Stimulated activated CD8-positive, alpha-beta memory T cell treated with anti-CD3 and anti-CD28 coated beads, Interleukin-2, amount 100 ng/mL, for 1 hour (primary cell): Measurements from ENCODE around the gene PAX1.

Experiments
- DNase-seq, 2 donors: peaks; one replicate each; pipeline ENCODE4 v3.0.0-alpha.2; 2020; ENCODE audit warnings: low read depth in 2 of 2

Gene PAX1

DNA sequence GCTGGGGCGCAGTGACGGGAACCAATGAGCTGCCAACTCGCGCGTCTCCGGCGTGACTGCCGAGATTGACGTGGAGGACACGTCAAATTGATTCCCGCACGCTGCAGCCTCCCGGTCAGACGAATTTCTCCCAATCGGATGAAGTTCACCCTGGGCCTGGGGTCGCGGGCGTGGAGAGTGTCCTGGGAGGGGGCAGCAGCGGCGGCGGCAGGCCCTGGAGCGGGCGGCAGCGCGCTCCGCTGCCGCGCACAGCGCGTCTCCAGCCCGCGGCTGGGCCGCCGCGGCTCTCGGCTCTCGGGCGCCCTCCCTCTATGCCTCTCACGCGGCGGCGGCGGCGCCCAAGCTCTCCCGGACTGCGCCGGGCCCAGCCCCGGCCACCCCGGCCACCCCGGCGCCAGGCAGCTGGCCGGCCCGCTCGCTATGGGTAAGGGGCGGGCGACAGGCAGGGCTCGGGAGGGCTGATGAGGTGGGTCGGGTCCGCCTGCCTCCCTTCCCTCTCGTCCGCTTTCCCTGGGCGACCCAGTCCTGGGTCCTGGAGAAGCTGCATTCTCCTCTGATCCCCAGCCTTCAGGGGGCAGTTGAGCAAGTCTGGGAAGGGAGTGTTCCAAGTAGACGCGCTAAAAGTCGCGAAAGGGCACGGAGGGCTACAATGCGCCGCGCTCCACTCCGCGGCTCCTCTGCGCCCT is at the start of gene PAX1:
Gene PAX1 (plus strand): TSS at position 90 of the 686 bp plus-strand sequence. CDS start 49 bp downstream, at position 139.
- DNase-seq: no peak

GRCh38 chr20:21656308-21657067 is 49.0 kb upstream of the PAX1 start:
- DNase-seq: no peak

DNA sequence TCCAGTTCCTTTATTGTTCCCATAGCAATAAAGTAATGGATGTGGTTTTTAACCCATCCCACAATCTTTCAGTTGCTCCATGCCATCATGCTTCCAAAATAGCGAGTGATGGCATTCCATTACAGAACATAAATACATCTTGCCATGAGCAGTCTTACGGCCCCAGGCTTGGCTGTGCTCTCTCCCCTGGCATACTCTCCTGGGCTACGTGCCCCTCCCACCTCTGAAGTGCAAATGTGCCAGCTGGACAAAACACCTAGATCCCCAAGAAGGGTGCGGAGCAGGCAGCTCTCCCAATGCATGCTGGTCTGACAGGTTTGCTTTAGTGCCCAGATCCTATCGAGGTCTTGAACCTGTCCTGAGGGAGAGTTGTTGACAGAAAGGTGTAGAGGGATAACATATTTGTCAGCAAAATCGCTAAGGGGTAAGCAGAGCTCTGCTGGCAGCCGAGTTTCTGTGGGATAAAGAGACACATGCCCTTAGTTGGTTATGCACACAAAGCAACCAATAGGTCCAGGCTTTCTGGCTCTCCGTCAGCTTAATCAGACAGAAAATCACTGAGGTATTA is 43.9 kb upstream of the PAX1 start:
- no peak for DNase-seq

DNA sequence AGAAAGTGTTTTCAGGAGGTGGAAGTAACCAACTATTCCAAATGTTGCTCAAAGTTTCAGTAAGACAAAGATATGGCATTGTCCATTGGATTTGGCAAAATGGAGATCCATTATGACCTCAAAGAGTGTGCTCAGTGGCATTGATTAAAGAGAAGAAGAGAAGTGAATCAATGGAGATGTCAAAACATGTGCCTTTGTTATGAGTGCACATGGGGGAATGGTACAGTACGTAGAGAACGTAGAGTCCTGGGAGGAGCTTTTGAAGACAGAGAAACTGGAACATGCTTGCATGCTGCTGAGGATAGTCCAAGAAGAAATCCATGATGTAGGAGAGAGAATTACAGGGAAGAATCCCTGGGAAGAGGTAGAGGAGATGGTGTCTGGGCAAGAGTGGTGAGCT is 42.0 kb upstream of the PAX1 start:
- no peak for DNase-seq

DNA sequence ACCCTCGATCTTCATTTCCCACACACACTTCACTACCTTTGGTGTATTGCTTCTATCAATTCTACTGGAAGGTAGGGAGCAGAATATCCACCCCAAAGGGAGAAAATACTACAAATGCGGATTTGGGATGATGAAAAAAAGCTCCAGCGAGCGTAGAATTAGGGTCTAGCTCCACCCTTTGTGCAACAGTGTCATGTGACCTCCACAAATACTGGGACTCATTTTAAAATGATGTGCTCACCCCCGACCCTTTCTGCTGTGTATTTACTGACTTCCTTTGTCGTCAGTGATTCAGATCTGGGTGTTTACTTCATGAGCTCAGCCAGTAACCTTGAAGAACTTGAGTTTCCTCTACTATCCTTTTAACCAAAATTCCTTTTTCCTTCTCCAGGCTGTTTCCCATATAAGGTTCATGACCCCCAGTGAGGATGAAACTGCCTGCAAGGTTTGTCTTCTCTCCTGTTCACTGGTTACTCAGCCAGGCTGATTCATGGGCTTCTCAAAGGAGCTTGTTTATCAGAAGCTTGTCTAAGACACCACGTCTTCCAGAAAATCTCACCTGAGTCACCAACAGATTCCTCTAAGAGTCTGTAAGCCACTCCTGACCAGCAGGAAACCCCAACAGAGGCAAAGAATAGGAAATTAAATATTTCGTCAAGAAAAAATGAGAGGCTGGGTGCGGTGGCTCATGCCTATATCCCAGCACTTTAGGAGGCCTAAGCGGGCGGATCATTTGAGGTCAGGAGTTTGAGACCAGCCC is 39.6 kb upstream of the PAX1 start:
- DNase-seq: no peak

- DNase-seq: no peak
These were observed 35.3 kb upstream of the PAX1 start for GRCh38 chr20:21670126-21670525.

DNA sequence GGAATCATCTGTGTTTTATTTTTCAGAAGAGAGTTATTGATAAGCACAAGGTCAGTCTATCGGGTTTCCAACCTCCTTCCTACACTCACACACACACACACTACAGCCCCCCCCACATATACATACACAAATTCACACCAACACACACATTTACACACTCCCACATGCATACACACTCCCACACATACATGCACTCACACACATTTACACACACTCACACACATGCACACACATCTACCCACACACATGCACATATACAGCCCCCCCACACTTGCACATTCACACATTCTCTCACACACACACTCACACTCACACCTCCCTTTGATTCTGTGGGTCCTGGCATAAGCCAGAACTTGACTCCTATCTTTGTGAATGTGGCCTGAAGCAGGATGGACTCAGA is 34.5 kb upstream of the PAX1 start:
- no peak for DNase-seq

DNA sequence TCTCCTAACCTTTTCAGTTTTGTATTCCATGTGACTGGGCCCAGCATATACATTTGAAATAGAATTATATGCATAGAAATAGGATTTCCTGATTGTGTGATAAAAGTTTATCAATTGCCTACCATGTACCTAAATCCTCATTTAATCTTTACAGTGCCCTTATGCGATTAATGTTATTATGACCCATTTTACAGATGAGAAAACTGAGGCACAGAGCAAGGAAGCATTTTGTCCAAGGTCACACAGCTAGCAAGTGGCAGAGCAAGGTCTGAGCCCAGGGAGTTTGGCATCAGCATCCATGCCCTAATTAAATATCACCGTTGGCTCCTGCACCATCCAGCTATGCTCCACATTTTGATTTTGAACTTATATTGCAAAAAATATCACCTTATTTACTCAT is 28.2 kb upstream of the PAX1 start:
- no peak for DNase-seq

DNA sequence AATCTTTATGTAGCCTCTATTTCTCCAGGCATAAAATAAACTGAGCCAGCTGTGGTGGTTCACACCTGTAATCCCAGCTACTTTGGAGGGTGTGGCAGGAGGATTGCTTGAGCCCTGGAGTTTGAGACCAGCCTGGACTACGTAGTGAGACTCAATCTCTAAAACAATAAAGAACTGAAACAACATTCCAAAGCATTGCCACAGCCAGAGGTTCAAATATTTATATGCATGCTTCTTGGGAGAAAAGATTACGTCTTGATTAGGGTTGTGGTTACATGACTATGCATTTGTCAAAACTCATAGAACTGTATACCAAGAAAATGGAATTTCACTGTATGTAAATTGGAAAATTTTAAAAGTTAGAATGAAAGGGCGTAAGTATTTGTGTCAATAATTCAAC is 27.7 kb upstream of the PAX1 start:
- DNase-seq: no peak

- DNase-seq: no peak
These were observed 24.1 kb upstream of the PAX1 start for GRCh38 chr20:21681234-21681921.

- no peak for DNase-seq
These were observed 23.5 kb upstream of the PAX1 start for GRCh38 chr20:21681922-21682318.

DNA sequence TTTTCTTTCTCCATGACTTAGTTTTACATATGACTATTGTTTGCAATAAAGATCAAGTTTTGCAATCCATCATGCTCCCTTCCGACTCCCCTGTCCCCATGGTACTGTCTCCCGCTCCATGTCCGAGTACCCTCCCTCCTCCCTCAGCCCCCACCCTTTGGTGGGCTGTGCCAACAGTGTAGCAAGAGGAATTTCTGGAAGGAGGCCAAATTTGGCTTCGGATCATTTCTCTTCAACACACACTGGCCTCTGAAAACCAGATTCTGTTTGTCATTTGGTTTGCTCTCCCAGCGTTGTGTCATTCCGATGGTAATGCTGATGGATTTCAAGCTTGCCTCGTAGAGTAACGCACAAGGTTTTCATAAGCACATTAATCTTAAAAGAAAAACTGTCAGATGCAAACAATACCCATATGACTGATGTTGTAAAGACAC is 22.9 kb upstream of the PAX1 start:
- no peak for DNase-seq

DNA sequence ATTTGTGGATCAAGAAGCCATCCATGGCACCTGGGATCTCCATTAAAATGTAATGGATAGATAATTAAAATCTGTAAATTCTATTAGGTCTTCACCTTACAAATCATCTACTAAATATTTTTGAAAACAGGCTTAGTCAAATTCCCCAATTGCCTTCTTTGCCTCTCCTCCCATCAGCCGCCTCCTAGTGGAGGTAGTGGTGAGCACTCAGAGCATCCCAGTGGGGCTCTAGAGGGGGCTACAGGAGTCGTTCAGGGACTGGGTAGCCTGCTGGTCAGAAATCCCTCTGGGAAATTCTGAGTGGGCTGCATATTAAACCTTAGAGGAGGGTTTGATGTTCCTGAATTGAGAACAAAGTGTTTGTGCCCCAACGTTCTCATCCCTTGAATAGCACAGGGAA is 20.8 kb upstream of the PAX1 start:
- no peak for DNase-seq

DNA sequence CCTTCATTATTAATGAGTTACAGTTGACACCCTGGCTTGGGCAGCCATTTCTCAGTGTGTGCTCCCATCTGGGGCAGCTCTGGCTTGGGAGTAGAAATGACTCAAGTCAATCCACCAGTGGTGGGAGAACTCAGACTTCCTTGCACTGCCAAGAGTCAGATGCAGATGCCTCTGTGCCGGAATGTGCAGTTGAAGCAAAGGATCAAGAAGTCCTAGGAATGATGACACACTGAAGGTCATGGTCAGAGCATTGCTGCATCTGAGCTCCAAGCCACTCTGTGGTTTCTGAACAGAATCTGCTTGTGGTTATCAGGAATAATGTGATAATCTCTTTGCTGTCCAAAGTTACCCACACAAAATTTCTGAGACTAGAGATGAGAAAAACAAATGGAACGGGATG is 19.5 kb upstream of the PAX1 start:
- no peak for DNase-seq

GRCh38 chr20:21693322-21693721 is 12.1 kb upstream of the PAX1 start:
- DNase-seq: no peak

DNA sequence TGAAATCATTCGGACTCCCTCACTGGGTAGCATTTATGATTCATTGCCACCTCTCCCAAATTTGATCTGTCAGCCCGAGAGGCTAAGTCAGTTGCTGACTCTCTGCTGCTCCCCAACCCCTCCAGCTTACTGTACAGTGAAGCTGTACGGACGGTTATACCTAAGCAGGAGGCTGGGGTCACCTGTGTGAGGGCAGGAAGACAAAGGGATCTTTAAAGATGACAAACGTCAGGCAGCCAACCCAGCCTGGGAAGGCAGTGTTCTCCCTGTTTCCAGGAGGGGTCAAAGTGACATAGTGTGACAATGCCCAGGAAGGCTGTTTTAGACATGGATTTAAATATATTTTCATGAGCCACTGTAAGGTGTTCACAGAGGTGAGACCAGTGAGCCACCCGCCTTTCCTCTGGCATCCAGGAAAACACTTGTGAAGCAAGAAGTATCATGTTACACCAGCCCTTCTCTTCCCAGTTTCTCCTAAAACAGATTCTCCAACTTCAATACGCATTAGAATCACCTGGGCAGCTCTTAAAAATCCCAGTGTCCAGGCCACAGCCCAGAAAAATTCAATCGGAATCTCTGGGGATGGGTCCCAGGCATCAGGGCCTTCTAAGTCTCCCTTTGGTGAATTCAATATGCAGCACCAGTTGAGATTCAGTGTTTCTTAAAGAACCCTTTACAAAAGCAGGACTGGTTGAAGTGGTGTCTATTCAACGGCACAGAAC is 6.8 kb upstream of the PAX1 start:
- DNase-seq: no peak

DNA sequence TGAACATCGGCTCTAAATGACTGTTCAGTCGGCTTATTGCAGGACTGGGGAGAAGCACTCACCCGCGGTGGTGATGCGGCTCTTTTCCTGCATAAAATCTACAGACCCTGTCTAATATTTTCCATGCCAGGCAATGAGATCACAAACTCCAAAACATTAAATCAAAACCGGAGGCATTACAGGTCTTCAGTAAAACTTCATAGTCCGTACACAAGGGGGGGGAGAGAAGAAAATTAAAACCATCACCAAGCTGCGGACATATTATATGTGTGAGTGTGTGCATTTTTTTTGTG is 6.3 kb upstream of the PAX1 start:
- no peak for DNase-seq

GRCh38 chr20:21701171-21701876 is 4.1 kb upstream of the PAX1 start:
- no peak for DNase-seq

DNA sequence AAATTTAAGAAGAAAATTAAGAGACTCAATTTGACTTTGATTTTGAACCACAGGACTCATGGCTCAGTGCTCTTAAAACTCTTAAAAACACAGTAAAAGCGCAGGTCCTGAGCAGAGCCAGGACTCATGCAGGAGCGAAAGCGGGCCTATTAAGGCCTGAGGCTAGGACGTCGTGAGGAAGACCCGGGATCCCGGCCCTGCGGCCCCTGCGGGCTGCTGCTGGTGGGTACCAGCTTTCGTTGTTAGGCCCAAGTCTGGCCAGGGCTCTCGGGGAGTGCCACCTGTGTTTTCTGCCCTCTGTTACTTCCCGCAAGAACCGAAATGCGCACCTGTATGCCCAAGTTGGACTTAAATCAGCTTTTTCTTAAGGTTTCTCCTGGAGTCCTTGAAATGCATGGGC is 3.4 kb upstream of the PAX1 start:
- no peak for DNase-seq

DNA sequence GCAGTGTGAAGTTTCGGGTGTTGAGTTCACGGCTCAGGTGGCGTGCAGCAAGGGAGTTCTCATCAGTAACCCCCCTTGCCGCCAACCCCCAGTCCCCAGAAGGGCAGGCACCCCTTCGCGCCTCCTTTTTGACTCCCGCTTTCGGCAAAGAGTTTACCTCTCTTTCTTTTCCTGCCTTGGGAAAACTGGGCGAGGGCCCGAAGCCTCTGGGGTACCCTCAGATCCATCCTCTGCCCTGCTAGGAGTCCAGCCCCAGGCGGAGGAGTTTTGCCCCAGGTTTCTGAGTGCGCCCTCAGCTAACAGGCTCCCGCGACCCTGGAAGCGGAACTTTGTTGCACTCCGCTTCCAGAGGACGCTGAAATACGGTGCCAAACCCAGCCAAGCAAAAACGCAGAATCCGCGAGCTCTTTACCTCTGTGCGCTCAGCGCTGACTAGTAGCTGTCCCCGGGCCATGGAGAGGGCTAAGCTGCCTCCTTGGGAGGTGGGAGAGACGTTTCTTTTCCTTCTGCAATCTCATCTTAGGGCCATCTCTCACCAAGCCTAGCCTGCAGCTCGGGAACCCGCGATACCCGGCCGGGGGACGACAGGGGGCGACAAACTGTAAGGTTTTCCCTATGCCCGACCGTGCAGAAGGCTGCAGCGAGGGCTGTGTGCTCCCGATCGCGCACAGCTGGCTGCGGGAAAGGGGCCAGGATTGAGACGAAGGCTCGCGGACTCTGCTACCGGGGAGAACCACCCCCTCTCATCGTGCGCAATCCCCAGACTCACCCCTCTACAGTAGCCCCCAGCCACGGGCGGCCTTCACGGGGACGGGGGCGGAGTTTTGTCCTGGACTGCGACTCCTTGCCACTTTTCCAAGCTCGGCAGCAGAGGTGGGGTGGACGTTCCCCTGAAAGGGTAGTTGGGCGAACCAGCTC is 2.7 kb upstream of the PAX1 start:
- no peak for DNase-seq
